C4-2B (cell line): ENCODE data around the gene CASK.

ENCODE experiments used
- H3K27ac ChIP-seq: fragments of 450-650 bp; 2 replicates; pipeline ENCODE4 v1.5.1; 2017
- ZFX ChIP-seq: fragments of 450-650 bp; IDR thresholded peaks from 2 replicates; pipeline ENCODE4 v1.6.1; 2017
- TF ChIP-seq, protein P1 (sequence below): fragments of 450-650 bp; conservative IDR thresholded peaks from 2 replicates; pipeline ENCODE4 v1.5.1; 2017; ENCODE audit warnings: mild to moderate bottlenecking

Gene CASK

DNA sequence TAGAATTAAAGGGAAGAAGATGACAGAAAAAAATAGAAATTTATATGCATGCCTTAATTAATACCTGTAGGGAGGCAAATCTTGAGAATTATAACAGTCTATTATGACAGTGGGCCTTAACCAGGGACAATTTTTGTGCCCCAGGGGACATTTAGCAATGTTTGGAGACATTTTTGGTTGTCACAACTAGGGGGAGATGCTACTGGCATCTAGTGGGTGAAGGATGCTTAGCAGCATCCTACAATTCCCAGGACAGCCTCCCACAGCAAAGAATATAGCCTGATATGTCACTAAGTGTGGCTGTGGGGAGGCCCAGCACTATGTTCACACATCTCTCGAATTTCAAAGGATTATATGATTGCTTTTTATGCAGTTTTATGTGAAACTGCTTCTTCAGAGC is 188.8 kb downstream of the CASK start:
- no peak overlapping the region for H3K27ac ChIP-seq
- TF ChIP-seq ZFX: no peak
- TF ChIP-seq, protein P1, sequence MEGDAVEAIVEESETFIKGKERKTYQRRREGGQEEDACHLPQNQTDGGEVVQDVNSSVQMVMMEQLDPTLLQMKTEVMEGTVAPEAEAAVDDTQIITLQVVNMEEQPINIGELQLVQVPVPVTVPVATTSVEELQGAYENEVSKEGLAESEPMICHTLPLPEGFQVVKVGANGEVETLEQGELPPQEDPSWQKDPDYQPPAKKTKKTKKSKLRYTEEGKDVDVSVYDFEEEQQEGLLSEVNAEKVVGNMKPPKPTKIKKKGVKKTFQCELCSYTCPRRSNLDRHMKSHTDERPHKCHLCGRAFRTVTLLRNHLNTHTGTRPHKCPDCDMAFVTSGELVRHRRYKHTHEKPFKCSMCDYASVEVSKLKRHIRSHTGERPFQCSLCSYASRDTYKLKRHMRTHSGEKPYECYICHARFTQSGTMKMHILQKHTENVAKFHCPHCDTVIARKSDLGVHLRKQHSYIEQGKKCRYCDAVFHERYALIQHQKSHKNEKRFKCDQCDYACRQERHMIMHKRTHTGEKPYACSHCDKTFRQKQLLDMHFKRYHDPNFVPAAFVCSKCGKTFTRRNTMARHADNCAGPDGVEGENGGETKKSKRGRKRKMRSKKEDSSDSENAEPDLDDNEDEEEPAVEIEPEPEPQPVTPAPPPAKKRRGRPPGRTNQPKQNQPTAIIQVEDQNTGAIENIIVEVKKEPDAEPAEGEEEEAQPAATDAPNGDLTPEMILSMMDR: peak; percentile 56

DNA sequence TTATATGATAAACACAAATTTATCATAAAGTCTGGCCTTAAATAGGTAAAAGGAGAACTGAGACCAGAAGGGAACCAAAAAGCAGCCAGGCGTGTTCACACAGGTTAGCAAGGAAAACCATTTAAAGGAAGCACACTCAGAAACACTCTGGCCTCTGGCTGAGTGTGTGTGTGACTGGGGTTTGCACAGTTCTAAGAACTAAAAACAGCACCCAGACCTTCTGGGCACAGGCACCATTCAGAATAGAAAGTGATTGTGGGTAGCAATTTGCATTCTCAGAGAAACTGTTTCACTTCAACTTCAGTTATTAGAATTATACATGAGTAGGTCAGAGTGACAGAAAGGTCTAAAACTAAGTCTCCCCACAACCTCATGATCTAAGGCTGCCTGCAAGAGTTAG is 189.4 kb downstream of the CASK start:
- TF ChIP-seq, protein P1: no peak
- TF ChIP-seq ZFX: no peak

DNA sequence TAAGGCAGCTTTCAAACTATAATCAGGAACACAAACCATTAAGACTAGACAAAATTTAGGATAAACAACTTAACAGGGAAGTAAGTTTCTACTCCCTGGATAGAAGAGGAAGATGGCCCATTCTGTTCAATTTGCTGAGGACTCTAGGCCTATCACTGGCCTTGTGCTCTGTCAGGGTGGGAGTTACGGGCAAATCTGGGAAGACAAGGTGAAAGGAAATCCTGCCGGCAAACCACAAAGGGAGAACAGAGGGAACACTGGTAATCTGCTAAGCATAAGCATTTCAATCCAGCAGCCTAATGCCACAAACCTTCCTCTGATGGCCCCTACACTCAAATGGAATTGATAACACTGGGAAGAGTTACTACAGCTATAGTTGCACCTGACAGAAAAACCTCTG is 191.1 kb downstream of the CASK start:
- TF ChIP-seq ZFX: no peak
- TF ChIP-seq, protein P1: no peak
- H3K27ac ChIP-seq: no peak overlapping the region

More for the DNA sequence above, 189.4 kb downstream of the CASK start:
- H3K27ac ChIP-seq: no peak overlapping the region

DNA sequence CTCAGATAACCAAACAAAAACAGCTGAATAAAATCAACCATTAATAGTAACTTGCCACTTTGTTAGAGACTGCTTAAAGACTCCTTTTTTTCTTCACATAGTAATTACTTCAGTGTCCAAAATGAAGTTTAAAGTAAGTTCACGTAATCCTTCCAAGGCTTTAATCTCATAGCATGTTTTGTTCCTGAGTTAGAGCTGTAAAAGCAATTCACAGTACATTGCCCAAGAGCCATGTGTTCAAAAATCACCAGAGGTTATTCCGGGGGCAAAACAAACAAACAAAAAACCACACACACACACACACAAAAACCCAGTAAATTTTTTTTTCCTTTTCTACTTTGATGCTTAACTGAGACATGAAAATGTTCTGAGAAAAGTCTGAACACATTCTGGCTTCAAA is 193.3 kb downstream of the CASK start:
- no peak for TF ChIP-seq ZFX
- TF ChIP-seq, protein P1: no peak
- H3K27ac ChIP-seq: no peak overlapping the region

DNA sequence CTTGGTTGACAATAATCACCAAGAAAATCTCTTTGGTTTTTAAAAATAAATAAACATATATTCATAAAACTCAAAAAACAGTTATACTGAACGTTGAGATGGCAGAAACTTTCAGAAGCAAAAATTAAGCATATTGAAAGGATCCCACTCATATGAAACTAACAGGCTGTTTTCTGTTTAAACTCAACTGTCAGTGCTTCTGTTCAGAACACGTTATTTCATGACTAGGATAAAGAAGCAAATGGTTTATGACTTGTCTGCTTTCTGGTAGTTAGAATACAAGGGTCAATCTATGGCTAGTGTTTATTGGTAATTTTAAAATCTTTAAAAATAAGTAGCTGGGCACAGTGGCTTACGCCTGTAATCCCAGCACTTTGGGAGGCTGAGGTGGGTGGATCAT is 195.2 kb downstream of the CASK start:
- no peak overlapping the region for H3K27ac ChIP-seq
- TF ChIP-seq ZFX: no peak
- TF ChIP-seq, protein P1: no peak

DNA sequence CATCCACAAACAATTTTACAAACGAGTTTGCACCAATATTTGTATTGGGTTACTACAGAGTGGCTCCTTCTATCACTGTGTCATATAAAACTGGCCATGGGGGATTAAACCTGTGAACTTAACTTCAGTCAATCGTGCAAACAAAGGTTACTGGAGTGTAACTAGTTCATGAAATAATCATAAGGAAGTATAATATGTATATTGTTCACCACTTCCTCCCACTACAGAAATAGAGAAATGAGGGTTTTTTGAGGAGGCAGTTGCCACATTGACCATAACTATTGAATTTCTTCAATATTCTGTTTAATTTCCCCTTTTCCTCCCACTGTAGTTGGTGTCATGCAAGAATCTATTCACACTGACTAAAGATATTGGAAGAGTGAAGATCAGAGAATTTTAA is 199.5 kb downstream of the CASK start, which contains the start of gene GPR82:
GPR82 (plus strand) TSS at position 356 of the 400 bp plus-strand sequence. CDS start 2,846 bp downstream, outside the sequence.
- TF ChIP-seq, protein P1: no peak
- no peak for TF ChIP-seq ZFX
- H3K27ac ChIP-seq: no peak within 1 kb of the TSS

DNA sequence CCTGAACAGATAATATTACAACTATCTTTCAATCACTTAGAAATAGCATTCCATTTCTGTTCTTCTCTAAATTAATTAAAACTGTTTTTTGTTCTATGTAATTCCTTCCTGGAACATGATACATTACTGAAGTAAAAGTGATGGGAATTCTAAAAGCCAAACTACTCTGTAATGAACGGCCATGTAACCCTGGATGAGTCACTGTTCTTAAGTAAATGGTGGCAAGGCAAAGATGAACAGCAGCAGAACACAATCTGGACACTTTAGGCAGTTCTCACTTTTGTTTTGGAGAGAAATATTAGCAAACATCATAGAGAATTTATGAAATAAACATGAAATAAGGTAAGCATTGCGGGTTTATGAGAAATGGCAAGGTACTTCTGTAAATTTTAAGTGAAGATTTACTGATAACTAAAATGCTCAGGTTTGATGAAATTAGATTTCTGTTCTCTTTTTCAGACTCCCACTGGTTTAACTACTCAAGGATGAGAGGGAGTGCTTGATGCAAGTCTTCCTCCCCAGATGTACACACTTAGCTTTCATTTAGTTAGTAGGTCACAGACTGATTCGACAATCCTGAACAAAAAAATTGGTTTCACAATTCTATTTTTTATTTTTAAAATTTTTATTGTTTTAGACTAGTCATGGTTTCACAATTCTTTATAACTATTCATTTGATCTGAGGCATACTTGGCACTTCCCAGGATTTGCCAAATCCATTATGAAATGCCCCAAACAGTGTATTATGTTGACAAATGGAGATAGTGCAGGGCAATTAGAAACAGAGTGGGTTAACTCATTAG is 200.3 kb downstream of the CASK start:
- H3K27ac ChIP-seq: no peak overlapping the region
- TF ChIP-seq, protein P1: no peak
- no peak for TF ChIP-seq ZFX
